Lower leg skin (tissue), 4 donors: ENCODE measurements around the gene PROZ. TPM values are rescaled to one million over a fixed set of nuclear protein-coding genes. Genes with fewer than 3 reads are reported as not detected.

Experiments used
- DNase-seq, 2 donors: peaks; one replicate each; pipeline ENCODE4 v3.0.0-alpha.2; 2019; ENCODE audit warnings: low spot score in 2 of 2
- H3K4me3 ChIP-seq: fragments of 200-600 bp; sonication (generic); 2 replicates; pipeline ENCODE4 v1.5.1; 2017; ENCODE audit warnings: mild to moderate bottlenecking, low read depth; ENCODE audit not compliant: poor library complexity, severe bottlenecking
- CTCF ChIP-seq, 3 donors: fragments of 450-650 bp; IDR thresholded peaks; one replicate each; pipeline ENCODE4 v1.5.1; 2016; ENCODE audit warnings: antibody characterized with exemption in 3 of 3, mild to moderate bottlenecking in 3 of 3, moderate library complexity in 2 of 3
- POLR2A ChIP-seq, 2 donors: fragments of 450-650 bp; IDR thresholded peaks; one replicate each; pipeline ENCODE4 v1.6.1; 2016 to 2017; ENCODE audit warnings: antibody characterized with exemption in 2 of 2, mild to moderate bottlenecking in 1 of 2, moderate library complexity in 1 of 2
- WGBS, 2 donors: methylation state at CpG; one replicate each; pipeline ENCODE4 v1.1.5; 2018; 5-methylcytosine and 5-hydroxymethylcytosine counted together
- intact Hi-C: fragments of 100-400 bp; cut with DNase I; formaldehyde crosslinking; loops from one replicate; pipeline ENCODE4 v1.15.0; 2023; ENCODE audit warnings: low total_unique reads
- total RNA-seq, 4 donors: library from RNA; depleted of rRNA; stranded (reverse); fragments of >200 nt; gene quantifications; one replicate each; pipeline ENCODE4 v1.1.0, GENCODE V29; 2016

PROZ gene
- total RNA-seq, 4 donors from 2014 or later, result not detected

- no peak for TF ChIP-seq POLR2A (IDR thresholded peaks at IDR 0.05)
- no peak for TF ChIP-seq CTCF (IDR thresholded peaks at IDR 0.05)
- intact Hi-C loops, result no loop called here
- no peak overlapping the region for H3K4me3 ChIP-seq
- WGBS, 2 donors, result 91 to 92% methylated on average over 13 of the region's 13 CpGs
- DNase-seq, result peak in 1 of 2 donors; percentile 34
Observed at GRCh38 chr13:113169277-113170272, 11.1 kb downstream of the PROZ start.

- DNase-seq, result peak in 1 of 2 donors; percentile 9
- TF ChIP-seq POLR2A (IDR thresholded peaks at IDR 0.05) (no peak), CTCF (IDR thresholded peaks at IDR 0.05) (no peak)
Observed at GRCh38 chr13:113170511-113170910, 12.1 kb downstream of the PROZ start.

GRCh38 chr13:113171250-113172125 is 13.0 kb downstream of the PROZ start:
- peak in 1 of 2 donors; percentile 79 for DNase-seq
- intact Hi-C loops, result no loop called here
- no peak for TF ChIP-seq POLR2A (IDR thresholded peaks at IDR 0.05)
- TF ChIP-seq CTCF (IDR thresholded peaks at IDR 0.05), result no peak
- H3K4me3 ChIP-seq, result no peak overlapping the region
- 87 to 93% methylated on average over 27 to 34 of the region's 34 CpGs for WGBS, 2 donors

More at GRCh38 chr13:113170511-113170910, 12.1 kb downstream of the PROZ start:
- no peak overlapping the region for H3K4me3 ChIP-seq
- 79 to 89% methylated on average over 5 of the region's 5 CpGs for WGBS, 2 donors
- intact Hi-C loops, result no loop called here

GRCh38 chr13:113172419-113172926 is 14.0 kb downstream of the PROZ start:
- no peak overlapping the region for H3K4me3 ChIP-seq
- TF ChIP-seq CTCF (IDR thresholded peaks at IDR 0.05) (no peak), POLR2A (IDR thresholded peaks at IDR 0.05) (no peak)
- WGBS, 2 donors, result 93% methylated on average over 12 to 13 of the region's 13 CpGs
- DNase-seq, result peak in 1 of 2 donors; percentile 48
- intact Hi-C loops, result no loop called here

- intact Hi-C loops, result no loop called here
- DNase-seq, result no peak
- TF ChIP-seq CTCF (IDR thresholded peaks at IDR 0.05), result no peak
- TF ChIP-seq POLR2A (IDR thresholded peaks at IDR 0.05), result no peak
- WGBS, 2 donors, result 74 to 85% methylated on average over 5 of the region's 5 CpGs
- no peak overlapping the region for H3K4me3 ChIP-seq
Observed at GRCh38 chr13:113176280-113176679, 17.8 kb downstream of the PROZ start.
